Gastroesophageal sphincter (tissue), 4 donors: ENCODE results near the gene PARL. TPM values are rescaled to one million over a fixed set of nuclear protein-coding genes. Genes with fewer than 3 reads are reported as not detected.

ENCODE experiments used
- ATAC-seq: fragments of 150-250 bp; one replicate; pipeline ENCODE4 v1.9.1; 2016; ENCODE audit warnings: mild to moderate bottlenecking, moderate library complexity
- H3K27ac ChIP-seq, 4 donors: fragments of 200-600 bp; sonication (generic) in 3 of 4; 1 replicate in 3 of 4; 2 replicates in 1 of 4; pipeline ENCODE4 v1.5.1; 2016 to 2019
- H3K27me3 ChIP-seq: fragments of 200-600 bp; sonication (generic); one replicate; pipeline ENCODE4 v1.5.1; 2019
- H3K36me3 ChIP-seq, 2 donors: fragments of 200-600 bp; sonication (generic); one replicate each; pipeline ENCODE4 v1.5.1; 2019; ENCODE audit warnings: control low read depth in 1 of 2
- H3K4me1 ChIP-seq, 3 donors: fragments of 200-600 bp; sonication (generic); 1 replicate in 2 of 3; 2 replicates in 1 of 3; pipeline ENCODE4 v1.5.1; 2016 to 2019; ENCODE audit warnings: control low read depth in 2 of 3
- H3K4me3 ChIP-seq, 2 donors: fragments of 200-600 bp; sonication (generic); one replicate each; pipeline ENCODE4 v1.5.1; 2019; ENCODE audit warnings: mild to moderate bottlenecking in 1 of 2, moderate library complexity in 1 of 2
- H3K9me3 ChIP-seq, 3 donors: fragments of 200-600 bp; sonication (generic); one replicate each; pipeline ENCODE4 v1.5.1; 2017 to 2019; ENCODE audit warnings: control low read depth in 2 of 3
- EP300 ChIP-seq: sonication (generic); formaldehyde crosslinking; IDR thresholded peaks from one replicate; pipeline ENCODE4 v1.6.1; 2017; ENCODE audit warnings: antibody characterized with exemption, mild to moderate bottlenecking
- POLR2A ChIP-seq, 2 donors: fragments of 450-650 bp; IDR thresholded peaks; one replicate each; pipeline ENCODE4 v1.6.1; 2017; ENCODE audit warnings: antibody characterized with exemption in 2 of 2, mild to moderate bottlenecking in 2 of 2, moderate library complexity in 1 of 2
- POLR2AphosphoS5 ChIP-seq: sonication (generic); formaldehyde crosslinking; IDR thresholded peaks from one replicate; pipeline ENCODE4 v1.6.1; 2017; ENCODE audit warnings: antibody characterized with exemption
- WGBS, 2 donors: methylation state at CpG; one replicate each; pipeline ENCODE4 v1.1.5; 2018; ENCODE audit warnings: low coverage in 1 of 2; 5-methylcytosine and 5-hydroxymethylcytosine counted together
- total RNA-seq, 4 donors: library from RNA; depleted of rRNA; stranded (reverse); fragments of >200 nt; gene quantifications; one replicate each; pipeline ENCODE4 v1.1.0, GENCODE V29; 2016
- TF ChIP-seq, protein P1 (sequence below), 4 experiments: fragments of 200-600 bp in 2 of 4; fragments of 450-650 bp in 2 of 4; sonication (generic) in 1 of 4; IDR thresholded peaks; one replicate each; pipeline ENCODE4 v1.5.1; 2017 to 2019; ENCODE audit warnings: antibody characterized with exemption in 4 of 4, mild to moderate bottlenecking in 2 of 4, moderate library complexity in 2 of 4

PARL gene
- total RNA-seq, 4 donors from 2014 or later: 40.6 to 55.7 (median 54.7) TPM

DNA sequence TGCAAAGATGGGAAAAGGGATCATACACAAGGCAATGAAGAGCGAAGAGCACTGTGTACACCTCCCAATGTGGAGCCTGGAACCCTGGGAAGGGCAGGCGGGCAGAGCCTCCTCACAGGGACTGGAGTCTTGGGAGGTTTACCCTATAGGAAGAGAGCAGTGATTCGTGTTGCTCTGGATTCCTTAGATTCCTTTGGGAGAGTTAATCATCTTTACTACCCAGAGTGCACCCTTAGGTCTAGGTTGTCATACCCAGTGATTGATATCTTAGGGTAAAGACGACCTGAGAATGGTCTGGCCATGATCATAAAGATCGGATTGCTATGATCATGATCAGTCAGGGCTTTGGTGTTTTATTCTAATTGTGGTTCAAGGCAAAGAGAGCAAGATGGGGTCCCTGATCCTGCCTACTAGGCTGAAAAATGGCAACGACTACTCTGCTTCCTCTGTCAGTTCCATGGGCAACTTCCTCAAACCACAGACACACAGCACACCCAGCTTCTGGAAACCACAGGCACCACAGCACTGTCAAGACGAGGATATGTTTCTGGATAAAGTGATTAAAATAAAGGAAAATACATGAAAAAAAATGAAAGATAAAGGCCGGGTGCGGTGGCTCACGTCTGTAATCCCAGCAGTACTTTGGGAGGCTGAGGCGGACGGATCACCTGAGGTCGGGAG lies 38.9 kb downstream of the PARL start:
- no peaks in the 10 kb centered on the region for H3K27me3 ChIP-seq
- ATAC-seq: no peak
- no peak overlapping the region for H3K27ac ChIP-seq
- no peaks in the 10 kb centered on the region for H3K9me3 ChIP-seq
- H3K4me1 ChIP-seq: no peaks in the 10 kb centered on the region
- peaks cover 3 to 83% of the 10 kb centered on the region in 2 donors for H3K36me3 ChIP-seq
- 72 to 97% methylated on average over 3 to 9 of the region's 13 CpGs for WGBS, 2 donors
- TF ChIP-seq EP300: no peak
- H3K4me3 ChIP-seq: no peak overlapping the region

DNA sequence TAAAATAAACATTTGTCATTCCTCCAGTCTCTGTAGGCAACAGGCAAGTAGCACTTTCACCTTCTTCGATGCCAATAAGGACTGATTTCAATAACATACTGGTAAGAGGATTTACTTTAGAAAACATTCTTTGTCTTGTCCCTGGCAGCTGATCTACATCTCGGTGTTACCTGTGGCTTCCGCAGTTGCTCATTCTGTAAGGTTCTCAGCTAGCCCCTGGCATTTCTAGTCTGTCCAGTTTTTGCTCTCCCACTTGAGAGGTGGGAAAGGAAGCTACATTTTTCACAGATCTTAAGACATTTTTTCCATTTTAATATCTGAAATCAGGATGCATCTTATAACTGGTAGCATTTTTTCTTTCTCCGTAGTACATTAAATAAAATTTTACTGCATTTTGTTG lies 39.6 kb downstream of the PARL start:
- no peak overlapping the region for H3K4me3 ChIP-seq
- WGBS, 2 donors: 73 to 82% methylated on average over 4 of the region's 4 CpGs
- peaks cover 3 to 86% of the 10 kb centered on the region in 2 donors for H3K36me3 ChIP-seq
- H3K4me1 ChIP-seq: no peaks in the 10 kb centered on the region
- ATAC-seq: no peak
- H3K27ac ChIP-seq: no peak overlapping the region
- H3K9me3 ChIP-seq: no peaks in the 10 kb centered on the region
- TF ChIP-seq EP300 (no peak), POLR2AphosphoS5 (no peak), POLR2A (IDR thresholded peaks at IDR 0.05) (no peak)
- TF ChIP-seq, protein P1, sequence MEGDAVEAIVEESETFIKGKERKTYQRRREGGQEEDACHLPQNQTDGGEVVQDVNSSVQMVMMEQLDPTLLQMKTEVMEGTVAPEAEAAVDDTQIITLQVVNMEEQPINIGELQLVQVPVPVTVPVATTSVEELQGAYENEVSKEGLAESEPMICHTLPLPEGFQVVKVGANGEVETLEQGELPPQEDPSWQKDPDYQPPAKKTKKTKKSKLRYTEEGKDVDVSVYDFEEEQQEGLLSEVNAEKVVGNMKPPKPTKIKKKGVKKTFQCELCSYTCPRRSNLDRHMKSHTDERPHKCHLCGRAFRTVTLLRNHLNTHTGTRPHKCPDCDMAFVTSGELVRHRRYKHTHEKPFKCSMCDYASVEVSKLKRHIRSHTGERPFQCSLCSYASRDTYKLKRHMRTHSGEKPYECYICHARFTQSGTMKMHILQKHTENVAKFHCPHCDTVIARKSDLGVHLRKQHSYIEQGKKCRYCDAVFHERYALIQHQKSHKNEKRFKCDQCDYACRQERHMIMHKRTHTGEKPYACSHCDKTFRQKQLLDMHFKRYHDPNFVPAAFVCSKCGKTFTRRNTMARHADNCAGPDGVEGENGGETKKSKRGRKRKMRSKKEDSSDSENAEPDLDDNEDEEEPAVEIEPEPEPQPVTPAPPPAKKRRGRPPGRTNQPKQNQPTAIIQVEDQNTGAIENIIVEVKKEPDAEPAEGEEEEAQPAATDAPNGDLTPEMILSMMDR (IDR thresholded peaks at IDR 0.05): no peak
- no peaks in the 10 kb centered on the region for H3K27me3 ChIP-seq

DNA sequence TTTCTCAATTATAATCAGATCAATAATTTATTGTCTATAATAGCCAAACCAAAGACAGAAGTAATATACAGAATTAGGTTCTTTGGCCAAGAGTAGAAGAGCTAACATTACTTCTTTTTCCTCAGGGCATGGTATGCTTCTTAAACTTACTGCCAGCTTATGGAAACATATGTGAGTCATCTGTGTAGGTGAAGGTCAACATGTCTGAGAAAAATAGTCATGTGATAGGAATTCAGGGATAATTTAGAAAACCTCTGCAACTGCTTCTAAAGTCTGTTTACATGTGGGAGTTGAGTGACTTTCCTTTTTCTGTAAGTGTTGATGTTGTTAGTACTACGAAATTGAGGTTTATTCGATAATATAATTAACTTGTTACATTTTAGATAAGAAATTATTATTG lies 40.1 kb downstream of the PARL start:
- TF ChIP-seq EP300 (no peak), POLR2AphosphoS5 (no peak), POLR2A (IDR thresholded peaks at IDR 0.05) (no peak)
- TF ChIP-seq, protein P1 (IDR thresholded peaks at IDR 0.05): no peak
- no peak for ATAC-seq
- peaks cover 3 to 88% of the 10 kb centered on the region in 2 donors for H3K36me3 ChIP-seq

DNA sequence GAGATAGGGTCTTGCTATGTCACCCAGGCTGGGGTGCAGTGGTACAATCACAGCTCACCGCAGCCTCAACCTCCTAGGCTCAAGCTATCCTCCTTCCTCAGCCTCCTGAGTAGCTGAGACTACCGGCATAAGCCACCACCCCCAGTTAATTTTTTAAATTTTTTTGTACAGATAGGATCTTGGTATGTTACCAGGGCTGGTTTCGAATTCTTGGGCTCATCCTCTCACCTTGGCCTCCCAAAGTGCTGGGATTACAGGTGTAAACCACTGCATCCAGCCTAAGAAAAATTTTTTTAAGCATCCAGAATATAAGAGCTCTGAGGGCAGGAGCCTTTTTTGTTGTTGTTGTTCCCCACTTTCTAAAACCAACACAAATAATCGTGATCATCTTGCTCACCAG lies 44.9 kb downstream of the PARL start:
- Histone ChIP-seq H3K27ac (no peak overlapping the region), H3K4me3 (no peak overlapping the region), H3K27me3 (no peaks in the 10 kb centered on the region), H3K36me3 (peaks cover 3 to 92% of the 10 kb centered on the region in 2 donors), H3K4me1 (no peaks in the 10 kb centered on the region), H3K9me3 (no peaks in the 10 kb centered on the region)
- TF ChIP-seq EP300 (no peak), POLR2AphosphoS5 (no peak)
- TF ChIP-seq, protein P1 (IDR thresholded peaks at IDR 0.05): no peak
- ATAC-seq: no peak
- 90 to 93% methylated on average over 2 to 3 of the region's 4 CpGs for WGBS, 2 donors

More for the DNA sequence above, 40.1 kb downstream of the PARL start:
- Histone ChIP-seq H3K9me3 (no peaks in the 10 kb centered on the region), H3K27ac (no peak overlapping the region), H3K4me3 (no peak overlapping the region), H3K4me1 (no peaks in the 10 kb centered on the region), H3K27me3 (no peaks in the 10 kb centered on the region)
- 78 to 90% methylated on average over 2 of the region's 2 CpGs for WGBS, 2 donors

DNA sequence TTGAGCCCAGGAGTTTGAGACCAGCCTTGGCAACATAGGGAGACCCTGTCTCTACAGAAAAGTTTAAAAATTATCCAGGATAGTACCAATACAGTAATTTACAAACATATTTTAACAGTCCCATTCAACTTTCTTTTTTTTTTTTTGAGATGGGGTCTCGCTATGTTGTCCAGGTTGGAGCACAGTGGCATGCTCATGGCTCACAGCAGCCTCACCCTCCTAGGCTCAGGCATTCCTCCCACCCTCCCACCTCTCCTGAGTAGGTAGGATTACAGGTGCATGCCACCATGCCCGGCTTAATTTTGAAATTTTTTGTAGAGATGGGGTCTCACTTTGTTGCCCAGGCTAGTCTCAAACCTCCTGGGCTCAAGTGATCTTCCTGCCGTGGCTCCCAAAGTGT lies 46.8 kb downstream of the PARL start:
- 89 to 100% methylated on average over 3 of the region's 3 CpGs for WGBS, 2 donors
- H3K27me3 ChIP-seq: no peaks in the 10 kb centered on the region
- no peak for ATAC-seq
- TF ChIP-seq EP300 (no peak), POLR2AphosphoS5 (no peak), POLR2A (IDR thresholded peaks at IDR 0.05) (no peak)
- TF ChIP-seq, protein P1 (IDR thresholded peaks at IDR 0.05): no peak
- H3K4me3 ChIP-seq: no peak overlapping the region
- H3K4me1 ChIP-seq: no peaks in the 10 kb centered on the region
- H3K36me3 ChIP-seq: peaks cover 3 to 92% of the 10 kb centered on the region in 2 donors
- no peak overlapping the region for H3K27ac ChIP-seq
- H3K9me3 ChIP-seq: no peaks in the 10 kb centered on the region
